ENCODE data around the gene ATN1. TPM values are rescaled to one million over a fixed set of nuclear protein-coding genes. Genes with fewer than 3 reads are reported as not detected.

Gene ATN1
- total RNA-seq, 6 experiments from 2014 or later: 9.2 to 24.1 (median 16.8) TPM

- no peak overlapping the region for H3K4me3 ChIP-seq
- ATAC-seq: peak in 3 of 4 donors; percentile 6 to 28 (median 14)
These were observed 34.0 kb downstream of the ATN1 start for GRCh38 chr12:6961695-6962284.

GRCh38 chr12:6962285-6963015, 34.7 kb downstream of the ATN1 start:
- DNase-seq (peak in 2 of 3 donors; percentile 47 to 50), ATAC-seq (peak in 3 of 4 donors; percentile 5 to 12 (median 6))
- H3K27ac ChIP-seq: peak overlapping the region in 2 of 3 donors; percentile 0 to 62
- 16% methylated on average over 5 of the region's 25 CpGs for WGBS (ENCODE audit: insufficient coverage, low coverage, low lambda C conversion rate, missing lambda C conversion rate)
- no peaks in the 10 kb centered on the region for H3K9me3 ChIP-seq
- H3K4me3 ChIP-seq: no peak overlapping the region
- no peaks in the 10 kb centered on the region for H3K27me3 ChIP-seq
- no peak for TF ChIP-seq POLR2A (IDR thresholded peaks at IDR 0.05)
- no peak for TF ChIP-seq CTCF (IDR thresholded peaks at IDR 0.05)
- intact Hi-C loops (cut with DNase I): no loop called here
- H3K4me1 ChIP-seq: peaks cover 2 to 15% (median 7%) of the 10 kb centered on the region in 4 donors
- peaks cover 4 to 24% (median 17%) of the 10 kb centered on the region in 4 donors for H3K36me3 ChIP-seq

More at GRCh38 chr12:6961695-6962284, 34.0 kb downstream of the ATN1 start:
- TF ChIP-seq POLR2A (IDR thresholded peaks at IDR 0.05) (peak; percentile 7), CTCF (IDR thresholded peaks at IDR 0.05) (peak; percentile 8 to 35 (median 24))
- DNase-seq: peak in 2 of 3 donors; percentile 55
- Histone ChIP-seq H3K9me3 (no peaks in the 10 kb centered on the region), H3K36me3 (peaks cover 0 to 17% (median 13%) of the 10 kb centered on the region in 4 donors), H3K27ac (peak overlapping the region; percentile 0 to 62 (median 11)), H3K4me1 (peaks cover 2 to 15% (median 7%) of the 10 kb centered on the region in 4 donors), H3K27me3 (no peaks in the 10 kb centered on the region)
- intact Hi-C loops (cut with DNase I): no loop called here
- 24% methylated on average over 5 of the region's 16 CpGs for WGBS (ENCODE audit: insufficient coverage, low coverage, low lambda C conversion rate, missing lambda C conversion rate)

GRCh38 chr12:6963016-6963731, 35.4 kb downstream of the ATN1 start:
- Histone ChIP-seq H3K9me3 (no peaks in the 10 kb centered on the region), H3K4me3 (no peak overlapping the region), H3K27me3 (no peaks in the 10 kb centered on the region), H3K27ac (no peak overlapping the region), H3K36me3 (peaks cover 6 to 31% (median 22%) of the 10 kb centered on the region in 4 donors), H3K4me1 (peaks cover 2 to 15% (median 7%) of the 10 kb centered on the region in 4 donors)
- DNase-seq (peak in 2 of 3 donors; percentile 50 to 57), ATAC-seq (no peak)
- WGBS (ENCODE audit: insufficient coverage, low coverage, low lambda C conversion rate, missing lambda C conversion rate): 79% methylated on average over 19 of the region's 32 CpGs
- TF ChIP-seq POLR2A (IDR thresholded peaks at IDR 0.05) (no peak), CTCF (IDR thresholded peaks at IDR 0.05) (no peak)
- intact Hi-C loops (cut with DNase I): no loop called here

- ATAC-seq (no peak), DNase-seq (no peak)
- Histone ChIP-seq H3K36me3 (peaks cover 6 to 38% (median 25%) of the 10 kb centered on the region in 4 donors), H3K9me3 (no peaks in the 10 kb centered on the region), H3K4me1 (peaks cover 2 to 17% (median 9%) of the 10 kb centered on the region in 4 donors), H3K27me3 (no peaks in the 10 kb centered on the region), H3K4me3 (no peak overlapping the region), H3K27ac (no peak overlapping the region)
- TF ChIP-seq POLR2A (IDR thresholded peaks at IDR 0.05) (no peak), CTCF (IDR thresholded peaks at IDR 0.05) (no peak)
- intact Hi-C loops (cut with DNase I): no loop called here
- 100% methylated on average over 1 of the region's 17 CpGs for WGBS (ENCODE audit: insufficient coverage, low coverage, low lambda C conversion rate, missing lambda C conversion rate)
These were observed 36.1 kb downstream of the ATN1 start for GRCh38 chr12:6963791-6964413.
